ENCODE measurements around the gene HAGH.

Gene HAGH

GRCh38 chr16:1766231-1766630 is 60.4 kb downstream of the HAGH start:
- Histone ChIP-seq H3K27me3 (ENCODE audit: insufficient read depth, low read depth) (no peaks in the 10 kb centered on the region), H3K4me3 (IDR thresholded peaks at IDR 0.05; ENCODE audit: insufficient read depth, low read depth, low read length) (no peak overlapping the region), H3K36me3 (ENCODE audit: insufficient read depth) (no peaks in the 10 kb centered on the region), H3K4me2 (no peak overlapping the region), H2AFZ (ENCODE audit: low read depth) (no peak overlapping the region), H3K27ac (no peak overlapping the region), H3K9ac (no peak overlapping the region), H3K79me2 (ENCODE audit: insufficient read depth, low read depth) (peaks cover 10% of the 10 kb centered on the region; the same call in 1 of the 2 replicates), H3K4me1 (ENCODE audit: low read depth, poor library complexity, severe bottlenecking) (peaks cover 5% of the 10 kb centered on the region), H4K20me1 (ENCODE audit: insufficient read depth) (no peaks in the 10 kb centered on the region)
- no peak for TF ChIP-seq CTCF (conservative IDR thresholded peaks at IDR 0.05; ENCODE audit: low read depth, low read length)

DNA sequence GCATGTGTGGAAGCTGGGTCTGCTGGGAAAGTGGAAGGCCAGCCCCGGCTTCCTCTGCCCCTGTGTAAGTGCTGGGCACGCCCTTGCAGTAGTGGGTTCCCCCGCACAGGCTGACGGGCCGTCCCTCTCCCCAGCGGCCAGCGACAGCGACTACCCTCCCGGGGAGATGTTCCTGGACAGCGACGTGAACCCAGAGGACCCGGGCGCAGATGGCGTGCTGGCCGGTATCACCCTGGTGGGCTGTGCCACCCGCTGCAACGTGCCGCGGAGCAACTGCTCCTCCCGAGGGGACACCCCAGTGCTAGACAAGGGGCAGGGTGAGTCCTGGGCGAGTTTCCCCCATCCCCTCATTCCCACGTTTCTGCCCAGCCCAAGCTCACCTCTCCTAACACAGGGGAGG is 60.8 kb downstream of the HAGH start:
- H4K20me1 ChIP-seq (ENCODE audit: insufficient read depth): no peaks in the 10 kb centered on the region

GRCh38 chr16:1764971-1765370 is 61.7 kb downstream of the HAGH start:
- Histone ChIP-seq H3K36me3 (ENCODE audit: insufficient read depth) (no peaks in the 10 kb centered on the region), H2AFZ (ENCODE audit: low read depth) (no peak overlapping the region), H3K27me3 (ENCODE audit: insufficient read depth, low read depth) (no peaks in the 10 kb centered on the region), H3K27ac (no peak overlapping the region), H3K79me2 (ENCODE audit: insufficient read depth, low read depth) (no peaks in the 10 kb centered on the region), H3K4me3 (IDR thresholded peaks at IDR 0.05; ENCODE audit: insufficient read depth, low read depth, low read length) (no peak overlapping the region), H4K20me1 (ENCODE audit: insufficient read depth) (no peaks in the 10 kb centered on the region), H3K4me2 (no peak overlapping the region), H3K4me1 (ENCODE audit: low read depth, poor library complexity, severe bottlenecking) (no peaks in the 10 kb centered on the region), H3K9ac (no peak overlapping the region)
- no peak for TF ChIP-seq CTCF (conservative IDR thresholded peaks at IDR 0.05; ENCODE audit: low read depth, low read length)

More for the DNA sequence above, 60.8 kb downstream of the HAGH start:
- Histone ChIP-seq H3K9ac (no peak overlapping the region), H3K4me2 (no peak overlapping the region), H3K27me3 (ENCODE audit: insufficient read depth, low read depth) (no peaks in the 10 kb centered on the region), H3K4me1 (ENCODE audit: low read depth, poor library complexity, severe bottlenecking) (peaks cover 5% of the 10 kb centered on the region), H3K27ac (no peak overlapping the region), H2AFZ (ENCODE audit: low read depth) (no peak overlapping the region), H3K36me3 (ENCODE audit: insufficient read depth) (no peaks in the 10 kb centered on the region), H3K79me2 (ENCODE audit: insufficient read depth, low read depth) (peaks cover 6% of the 10 kb centered on the region; the same call in 1 of the 2 replicates), H3K4me3 (IDR thresholded peaks at IDR 0.05; ENCODE audit: insufficient read depth, low read depth, low read length) (no peak overlapping the region)
- TF ChIP-seq CTCF (conservative IDR thresholded peaks at IDR 0.05; ENCODE audit: low read depth, low read length): no peak

DNA sequence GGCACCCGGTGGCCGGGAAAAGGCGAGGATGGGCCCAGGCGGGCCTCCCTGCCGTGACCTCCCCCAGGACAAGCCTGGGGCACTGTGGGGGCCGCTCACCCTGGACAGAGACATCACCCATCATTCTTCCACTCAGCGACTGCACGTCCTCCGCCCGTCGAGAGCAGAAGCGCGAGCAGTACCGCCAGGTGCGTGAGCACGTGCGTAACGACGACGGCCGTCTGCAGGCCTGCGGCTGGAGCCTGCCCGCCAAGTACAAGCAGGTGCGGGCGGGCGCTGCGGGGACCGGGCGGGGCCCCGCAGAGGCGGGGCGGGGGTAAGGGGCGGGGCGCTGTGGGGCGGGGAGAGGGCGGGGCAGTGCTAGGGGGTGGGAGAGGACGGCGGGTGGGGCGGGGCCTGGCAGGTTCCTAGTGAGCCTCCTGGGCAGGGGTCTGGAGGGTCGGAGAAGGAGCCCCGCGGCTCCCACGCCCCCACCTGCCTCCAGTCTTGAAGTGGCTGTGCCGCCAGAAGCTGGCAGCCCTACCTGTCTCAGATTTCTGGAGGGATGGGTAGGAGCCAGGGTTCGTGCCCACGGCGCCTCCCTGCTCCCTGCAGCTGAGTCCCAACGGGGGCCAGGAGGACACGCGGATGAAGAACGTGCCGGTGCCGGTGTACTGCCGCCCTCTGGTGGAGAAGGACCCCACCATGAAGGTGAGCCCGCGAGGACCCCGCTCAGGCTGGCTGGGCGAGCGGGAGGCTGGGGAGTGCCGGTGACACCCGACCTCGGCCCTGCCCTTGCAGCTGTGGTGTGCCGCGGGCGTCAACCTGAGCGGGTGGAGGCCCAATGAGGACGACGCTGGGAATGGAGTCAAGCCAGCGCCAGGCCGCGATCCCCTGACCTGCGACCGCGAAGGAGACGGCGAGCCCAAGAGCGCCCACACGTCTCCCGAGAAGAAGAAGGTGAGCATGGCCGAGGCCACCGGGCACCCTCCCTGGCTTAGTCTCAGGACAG is 62.8 kb downstream of the HAGH start:
- no peaks in the 10 kb centered on the region for H3K79me2 ChIP-seq (ENCODE audit: insufficient read depth, low read depth)
- no peaks in the 10 kb centered on the region for H3K4me1 ChIP-seq (ENCODE audit: low read depth, poor library complexity, severe bottlenecking)
- no peaks in the 10 kb centered on the region for H3K27me3 ChIP-seq (ENCODE audit: insufficient read depth, low read depth)
- H3K36me3 ChIP-seq (ENCODE audit: insufficient read depth): no peaks in the 10 kb centered on the region
- H3K4me2 ChIP-seq: no peak overlapping the region
- H4K20me1 ChIP-seq (ENCODE audit: insufficient read depth): no peaks in the 10 kb centered on the region
- H3K4me3 ChIP-seq (IDR thresholded peaks at IDR 0.05; ENCODE audit: insufficient read depth, low read depth, low read length): no peak overlapping the region
- H3K27ac ChIP-seq: no peak overlapping the region
- H2AFZ ChIP-seq (ENCODE audit: low read depth): no peak overlapping the region
- no peak for TF ChIP-seq CTCF (conservative IDR thresholded peaks at IDR 0.05; ENCODE audit: low read depth, low read length)
- no peak overlapping the region for H3K9ac ChIP-seq

Data from KMS-11 (cell line).